OCI-LY1 (cell line): ENCODE data around the gene TPRG1.

ENCODE experiments used
- H2AFZ ChIP-seq: fragments of 200-600 bp; sonication (generic), shearing (Covaris generic); 2 replicates; pipeline ENCODE4 v1.6.0; 2014; ENCODE audit warnings: antibody characterized with exemption, mild to moderate bottlenecking, low read length
- H3F3A ChIP-seq: fragments of 200-600 bp; sonication (generic), shearing (Covaris generic); 2 replicates; pipeline ENCODE4 v1.6.0; 2014; ENCODE audit warnings: mild to moderate bottlenecking, antibody characterized with exemption, low read length, moderate library complexity; ENCODE audit not compliant: insufficient read depth
- H3K27ac ChIP-seq: fragments of 200-600 bp; sonication (generic); 2 replicates; pipeline ENCODE4 v1.5.1; 2014; ENCODE audit warnings: low read length, mixed run types, mild to moderate bottlenecking, low read depth; ENCODE audit not compliant: poor library complexity, severe bottlenecking
- H3K27me3 ChIP-seq: fragments of 200-600 bp; sonication (generic); 2 replicates; pipeline ENCODE4 v1.6.0; 2014; ENCODE audit warnings: antibody characterized with exemption, mild to moderate bottlenecking, low read length, moderate library complexity; ENCODE audit not compliant: insufficient read depth
- H3K36me3 ChIP-seq: fragments of 200-600 bp; sonication (generic); 2 replicates; pipeline ENCODE4 v1.6.1; 2014; ENCODE audit warnings: mild to moderate bottlenecking, antibody characterized with exemption, low read length, moderate library complexity, mixed read lengths; ENCODE audit not compliant: insufficient read depth
- H3K4me1 ChIP-seq: fragments of 200-600 bp; sonication (generic); 2 replicates; pipeline ENCODE4 v1.5.1; 2014; ENCODE audit warnings: mild to moderate bottlenecking, low read length, moderate library complexity; ENCODE audit not compliant: insufficient read depth, severe bottlenecking
- H3K4me2 ChIP-seq: fragments of 200-600 bp; sonication (generic), shearing (Covaris generic); 2 replicates; pipeline ENCODE4 v1.6.1; 2014; ENCODE audit warnings: low read length
- H3K4me3 ChIP-seq: fragments of 200-600 bp; sonication (generic); 2 replicates; pipeline ENCODE4 v1.5.1; 2014; ENCODE audit warnings: low read length, low read depth, mild to moderate bottlenecking, mixed read lengths; ENCODE audit not compliant: poor library complexity, severe bottlenecking
- H3K79me2 ChIP-seq: fragments of 200-600 bp; shearing (Covaris generic); 2 replicates; pipeline ENCODE4 v1.6.1; 2016; ENCODE audit warnings: mixed run types, low read length, mixed read lengths; ENCODE audit not compliant: insufficient read depth
- H3K9ac ChIP-seq: fragments of 200-600 bp; sonication (generic), shearing (Covaris generic); 2 replicates; pipeline ENCODE4 v1.6.1; 2014; ENCODE audit warnings: mild to moderate bottlenecking, low read length, mixed read lengths
- H3K9me2 ChIP-seq: fragments of 200-600 bp; sonication (generic), shearing (Covaris generic); 2 replicates; pipeline ENCODE4 v1.6.1; 2014; ENCODE audit warnings: low read depth, mild to moderate bottlenecking, low read length, mixed read lengths
- H3K9me3 ChIP-seq: fragments of 200-600 bp; shearing (Covaris generic); 2 replicates; pipeline ENCODE4 v1.6.1; 2014; ENCODE audit warnings: low read length, mixed read lengths
- H4K20me1 ChIP-seq: fragments of 200-600 bp; sonication (generic), shearing (Covaris generic); 2 replicates; pipeline ENCODE4 v1.6.0; 2016; ENCODE audit warnings: mild to moderate bottlenecking, low read length; ENCODE audit not compliant: insufficient read depth
- CTCF ChIP-seq: fragments of 200-600 bp; sonication (generic), shearing (Covaris generic); IDR thresholded peaks from 2 replicates; pipeline ENCODE4 v1.5.1; 2017; ENCODE audit warnings: mild to moderate bottlenecking, antibody characterized with exemption, low read length, moderate library complexity, mixed read lengths
- EZH2 ChIP-seq: fragments of 200-600 bp; sonication (generic), shearing (Covaris generic); IDR thresholded peaks from 2 replicates; pipeline ENCODE4 v1.8.0; 2017; ENCODE audit warnings: borderline replicate concordance, mixed run types, mild to moderate bottlenecking, antibody characterized with exemption, low read length, moderate library complexity, mixed read lengths

TPRG1 gene

GRCh38 chr3:189258261-189258660 lies 86.5 kb downstream of the TPRG1 start:
- Histone ChIP-seq H3K4me3 (no peak overlapping the region), H3K9ac (no peak overlapping the region), H3K36me3 (no peaks in the 10 kb centered on the region), H3K27me3 (no peaks in the 10 kb centered on the region), H2AFZ (no peak overlapping the region), H4K20me1 (no peaks in the 10 kb centered on the region), H3K27ac (no peak overlapping the region), H3K4me2 (no peak overlapping the region), H3K4me1 (no peaks in the 10 kb centered on the region), H3K9me3 (no peaks in the 10 kb centered on the region), H3F3A (no peaks in the 10 kb centered on the region), H3K79me2 (no peaks in the 10 kb centered on the region), H3K9me2 (no peaks in the 10 kb centered on the region)
- no peak for TF ChIP-seq CTCF
- no peak for TF ChIP-seq EZH2

GRCh38 chr3:189260556-189261493 lies 89.1 kb downstream of the TPRG1 start:
- no peak for TF ChIP-seq EZH2
- TF ChIP-seq CTCF: no peak
- no peak overlapping the region for H2AFZ ChIP-seq
- no peaks in the 10 kb centered on the region for H3K9me3 ChIP-seq
- H4K20me1 ChIP-seq: no peaks in the 10 kb centered on the region
- H3K9ac ChIP-seq: no peak overlapping the region
- no peak overlapping the region for H3K4me2 ChIP-seq
- H3K4me1 ChIP-seq: no peaks in the 10 kb centered on the region
- no peaks in the 10 kb centered on the region for H3F3A ChIP-seq
- H3K27me3 ChIP-seq: no peaks in the 10 kb centered on the region
- H3K9me2 ChIP-seq: no peaks in the 10 kb centered on the region
- H3K27ac ChIP-seq: no peak overlapping the region
- no peaks in the 10 kb centered on the region for H3K79me2 ChIP-seq
- H3K4me3 ChIP-seq: no peak overlapping the region
- no peaks in the 10 kb centered on the region for H3K36me3 ChIP-seq

GRCh38 chr3:189262746-189263145 lies 91.0 kb downstream of the TPRG1 start:
- H3F3A ChIP-seq: no peaks in the 10 kb centered on the region
- H3K9me3 ChIP-seq: no peaks in the 10 kb centered on the region
- no peak overlapping the region for H3K4me2 ChIP-seq
- TF ChIP-seq CTCF: no peak
- TF ChIP-seq EZH2: no peak
- H4K20me1 ChIP-seq: no peaks in the 10 kb centered on the region
- H3K9me2 ChIP-seq: no peaks in the 10 kb centered on the region
- no peaks in the 10 kb centered on the region for H3K27me3 ChIP-seq
- H3K9ac ChIP-seq: no peak overlapping the region
- H3K79me2 ChIP-seq: no peaks in the 10 kb centered on the region
- no peaks in the 10 kb centered on the region for H3K4me1 ChIP-seq
- no peak overlapping the region for H3K27ac ChIP-seq
- no peak overlapping the region for H3K4me3 ChIP-seq
- H3K36me3 ChIP-seq: no peaks in the 10 kb centered on the region
- no peak overlapping the region for H2AFZ ChIP-seq
